ENCODE results near the gene FOXL1. TPM values are rescaled to one million over a fixed set of nuclear protein-coding genes. Genes with fewer than 3 reads are reported as not detected.

Gene FOXL1
- total RNA-seq, 2 experiments from 2014 or later = not detected

DNA sequence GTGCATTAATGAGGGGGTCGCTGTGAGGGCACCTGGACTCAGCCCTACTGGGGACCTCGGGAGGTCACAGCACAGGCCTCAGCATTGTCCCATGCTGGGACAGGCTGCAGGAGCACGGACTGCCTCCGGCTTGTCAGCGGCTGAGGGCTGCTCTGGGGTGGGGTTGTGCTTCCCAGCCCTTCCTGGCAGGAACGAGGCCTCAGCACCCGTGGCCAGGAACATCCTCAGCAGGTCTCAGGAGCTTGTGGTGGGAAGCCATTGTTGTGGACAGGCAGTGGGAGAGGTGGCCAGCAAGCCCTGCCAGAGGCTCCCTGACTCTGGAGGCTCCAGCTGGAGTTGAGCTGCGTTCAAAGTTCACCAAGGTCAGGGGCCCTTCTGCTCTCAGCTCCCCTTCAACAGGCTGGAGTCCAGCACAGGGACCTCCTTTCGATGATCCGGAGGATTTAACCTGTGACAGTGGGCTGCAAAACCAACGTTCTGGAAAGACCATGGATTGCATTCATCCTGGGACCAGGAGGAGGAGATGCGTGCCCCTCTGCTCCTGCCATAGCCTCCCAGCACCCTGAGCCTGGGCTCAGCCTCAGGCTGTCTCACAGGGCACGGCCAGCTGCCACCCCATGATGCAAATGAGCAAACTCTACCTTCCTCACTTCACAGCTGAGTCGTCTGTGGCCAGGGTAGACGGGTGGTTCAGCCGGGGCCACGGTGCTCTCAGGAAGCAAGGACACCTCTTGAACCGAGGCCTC, 32.6 kb downstream of the FOXL1 start:
- TF ChIP-seq CTCF (IDR thresholded peaks at IDR 0.05) = no peak
- POLR2A ChIA-PET = no interaction called here
- ATAC-seq = no peak

DNA sequence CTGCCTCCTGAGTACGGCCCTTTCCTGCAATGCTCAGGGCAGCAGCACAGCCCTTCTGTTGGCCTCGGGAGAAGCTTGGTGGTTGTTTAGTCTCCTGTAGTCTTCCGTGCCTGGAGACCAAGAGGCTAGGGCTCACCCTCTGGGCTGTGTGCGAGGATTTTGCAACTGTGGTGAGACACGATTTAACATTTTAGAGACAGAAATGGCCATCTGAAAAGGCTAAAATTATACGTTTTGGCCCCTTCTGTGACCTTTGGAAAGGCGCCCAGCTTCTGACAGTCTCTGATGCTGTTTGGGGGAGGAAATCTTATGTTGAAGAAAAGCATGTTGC, 33.1 kb downstream of the FOXL1 start:
- no peaks in the 10 kb centered on the region for H3K36me3 Mint-ChIP-seq (ENCODE audit: low read depth)
- intact Hi-C loops (cut with micrococcal nuclease) = no loop called here
- no peaks in the 10 kb centered on the region for H3K4me1 Mint-ChIP-seq (ENCODE audit: low read depth)

More for the DNA sequence above, 32.6 kb downstream of the FOXL1 start:
- Mint-ChIP-seq H3K4me3 (no peak overlapping the region), H3K36me3 (ENCODE audit: low read depth) (no peaks in the 10 kb centered on the region), H3K27me3 (peaks cover 6% of the 10 kb centered on the region), H3K9me3 (no peaks in the 10 kb centered on the region), H3K27ac (no peak overlapping the region), H3K4me1 (ENCODE audit: low read depth) (no peaks in the 10 kb centered on the region)
- no peak for DNase-seq
- CTCF ChIA-PET = no interaction called here
- intact Hi-C loops (cut with micrococcal nuclease) = no loop called here

DNA sequence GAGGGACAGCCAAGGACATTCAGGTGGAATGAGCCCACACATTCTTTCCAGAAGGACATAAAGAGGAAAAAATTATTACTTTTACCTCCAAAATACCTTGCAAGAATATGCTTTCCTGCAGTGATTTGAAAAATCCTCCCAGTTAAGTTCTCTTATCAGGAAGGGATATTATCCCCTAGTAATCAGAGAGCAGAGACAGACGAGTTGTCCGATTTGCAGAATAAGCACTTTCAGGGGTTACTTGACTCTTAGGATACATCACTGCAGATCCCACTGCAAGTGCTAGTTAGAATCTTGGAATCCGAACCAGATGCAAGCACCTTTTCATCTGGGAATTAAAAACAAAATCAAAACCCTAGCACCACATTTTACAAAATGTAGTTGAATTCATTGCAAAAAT, 33.6 kb downstream of the FOXL1 start:
- H3K27ac Mint-ChIP-seq = no peak overlapping the region
- intact Hi-C loops (cut with micrococcal nuclease) = no loop called here

More for the DNA sequence above, 33.1 kb downstream of the FOXL1 start:
- Mint-ChIP-seq H3K4me3 (no peak overlapping the region), H3K27ac (no peak overlapping the region), H3K9me3 (no peaks in the 10 kb centered on the region), H3K27me3 (peaks cover 6% of the 10 kb centered on the region)
- no peak for TF ChIP-seq CTCF (IDR thresholded peaks at IDR 0.05)
- no peak for ATAC-seq
- CTCF ChIA-PET = no interaction called here
- DNase-seq = no peak
- POLR2A ChIA-PET = no interaction called here

DNA sequence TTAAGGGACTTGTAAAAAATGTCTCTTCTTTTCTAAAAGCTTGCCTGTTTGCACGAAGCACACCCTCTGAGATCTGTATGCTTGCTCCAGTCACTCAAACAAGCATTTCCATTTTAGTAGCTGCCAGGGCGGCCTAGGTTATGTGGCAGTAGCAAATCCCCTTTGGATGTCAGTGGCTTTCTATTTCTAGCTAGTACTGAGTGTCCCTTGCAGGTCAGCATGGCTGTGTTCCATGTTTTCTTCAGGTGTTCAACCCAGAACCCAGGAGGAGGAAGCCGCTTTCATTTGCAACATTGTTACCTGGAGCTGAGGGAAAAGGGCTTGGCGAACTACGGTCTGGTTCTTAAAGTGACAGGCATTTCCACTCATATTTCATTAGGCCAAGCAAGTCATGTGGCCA, 36.4 kb downstream of the FOXL1 start:
- Mint-ChIP-seq H3K9me3 (no peaks in the 10 kb centered on the region), H3K27ac (no peak overlapping the region), H3K27me3 (no peaks in the 10 kb centered on the region), H3K36me3 (ENCODE audit: low read depth) (no peaks in the 10 kb centered on the region), H3K4me3 (no peak overlapping the region), H3K4me1 (ENCODE audit: low read depth) (no peaks in the 10 kb centered on the region)
- POLR2A ChIA-PET = no interaction called here
- ATAC-seq (no peak), DNase-seq (no peak)
- CTCF ChIA-PET = interaction anchor here (1.1 kb wide), 1 partner anchor 50 kb away, joined by 3 read pairs; no protein-coding TSS in a partner anchor
- TF ChIP-seq CTCF (IDR thresholded peaks at IDR 0.05) = no peak
- intact Hi-C loops (cut with micrococcal nuclease) = no loop called here

More for the DNA sequence above, 33.6 kb downstream of the FOXL1 start:
- ChIA-PET POLR2A (no interaction called here), CTCF (no interaction called here)
- no peak for ATAC-seq
- Mint-ChIP-seq H3K4me1 (ENCODE audit: low read depth) (no peaks in the 10 kb centered on the region), H3K36me3 (ENCODE audit: low read depth) (no peaks in the 10 kb centered on the region), H3K4me3 (no peak overlapping the region), H3K9me3 (no peaks in the 10 kb centered on the region), H3K27me3 (peaks cover 4% of the 10 kb centered on the region)
- DNase-seq = no peak
- TF ChIP-seq CTCF (IDR thresholded peaks at IDR 0.05) = no peak

GRCh38 chr16:86616906-86617305, 38.6 kb downstream of the FOXL1 start:
- Mint-ChIP-seq H3K9me3 (no peaks in the 10 kb centered on the region), H3K36me3 (ENCODE audit: low read depth) (no peaks in the 10 kb centered on the region), H3K4me1 (ENCODE audit: low read depth) (no peaks in the 10 kb centered on the region), H3K4me3 (no peak overlapping the region), H3K27me3 (no peaks in the 10 kb centered on the region), H3K27ac (no peak overlapping the region)
- no peak for TF ChIP-seq CTCF (IDR thresholded peaks at IDR 0.05)
- intact Hi-C loops (cut with micrococcal nuclease) = no loop called here
- no peak for ATAC-seq
- DNase-seq = no peak
- POLR2A ChIA-PET = interaction anchor here (0.7 kb wide), 1 partner anchor 1154 kb away, joined by 3 read pairs; no protein-coding TSS in a partner anchor
- CTCF ChIA-PET = no interaction called here
